GM12872 (cell line): ENCODE results near the gene FAM149A.

ENCODE experiments used
- TF ChIP-seq, protein P1 (sequence below): IDR thresholded peaks from 3 replicates; pipeline ENCODE4 v1.5.1; 2011; ENCODE audit warnings: low read depth, mild to moderate bottlenecking, low read length, moderate library complexity; ENCODE audit not compliant: insufficient read depth

FAM149A gene

GRCh38 chr4:186196063-186196462, 91.6 kb downstream of the FAM149A start:
- TF ChIP-seq, protein P1, sequence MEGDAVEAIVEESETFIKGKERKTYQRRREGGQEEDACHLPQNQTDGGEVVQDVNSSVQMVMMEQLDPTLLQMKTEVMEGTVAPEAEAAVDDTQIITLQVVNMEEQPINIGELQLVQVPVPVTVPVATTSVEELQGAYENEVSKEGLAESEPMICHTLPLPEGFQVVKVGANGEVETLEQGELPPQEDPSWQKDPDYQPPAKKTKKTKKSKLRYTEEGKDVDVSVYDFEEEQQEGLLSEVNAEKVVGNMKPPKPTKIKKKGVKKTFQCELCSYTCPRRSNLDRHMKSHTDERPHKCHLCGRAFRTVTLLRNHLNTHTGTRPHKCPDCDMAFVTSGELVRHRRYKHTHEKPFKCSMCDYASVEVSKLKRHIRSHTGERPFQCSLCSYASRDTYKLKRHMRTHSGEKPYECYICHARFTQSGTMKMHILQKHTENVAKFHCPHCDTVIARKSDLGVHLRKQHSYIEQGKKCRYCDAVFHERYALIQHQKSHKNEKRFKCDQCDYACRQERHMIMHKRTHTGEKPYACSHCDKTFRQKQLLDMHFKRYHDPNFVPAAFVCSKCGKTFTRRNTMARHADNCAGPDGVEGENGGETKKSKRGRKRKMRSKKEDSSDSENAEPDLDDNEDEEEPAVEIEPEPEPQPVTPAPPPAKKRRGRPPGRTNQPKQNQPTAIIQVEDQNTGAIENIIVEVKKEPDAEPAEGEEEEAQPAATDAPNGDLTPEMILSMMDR = no peak

GRCh38 chr4:186200516-186200915, 96.0 kb downstream of the FAM149A start:
- TF ChIP-seq, protein P1 = no peak

DNA sequence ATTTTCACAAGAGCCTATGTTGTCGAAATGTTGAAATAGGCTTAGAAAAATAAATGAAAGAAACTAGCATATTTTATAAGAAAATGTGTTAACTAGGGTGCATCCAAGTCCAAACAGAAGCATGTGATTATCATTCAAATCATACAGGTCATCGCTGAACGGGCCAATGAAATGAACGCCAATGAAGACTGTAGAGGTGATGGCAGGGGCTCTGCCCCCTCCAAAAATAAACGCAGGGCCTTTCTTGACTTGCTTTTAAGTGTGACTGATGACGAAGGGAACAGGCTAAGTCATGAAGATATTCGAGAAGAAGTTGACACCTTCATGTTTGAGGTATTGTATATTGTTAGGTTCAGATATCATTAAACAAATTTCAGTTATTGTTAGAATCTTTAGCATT, 96.5 kb downstream of the FAM149A start:
- TF ChIP-seq, protein P1 = no peak

GRCh38 chr4:186201535-186202230, 97.2 kb downstream of the FAM149A start:
- TF ChIP-seq, protein P1 = no peak

DNA sequence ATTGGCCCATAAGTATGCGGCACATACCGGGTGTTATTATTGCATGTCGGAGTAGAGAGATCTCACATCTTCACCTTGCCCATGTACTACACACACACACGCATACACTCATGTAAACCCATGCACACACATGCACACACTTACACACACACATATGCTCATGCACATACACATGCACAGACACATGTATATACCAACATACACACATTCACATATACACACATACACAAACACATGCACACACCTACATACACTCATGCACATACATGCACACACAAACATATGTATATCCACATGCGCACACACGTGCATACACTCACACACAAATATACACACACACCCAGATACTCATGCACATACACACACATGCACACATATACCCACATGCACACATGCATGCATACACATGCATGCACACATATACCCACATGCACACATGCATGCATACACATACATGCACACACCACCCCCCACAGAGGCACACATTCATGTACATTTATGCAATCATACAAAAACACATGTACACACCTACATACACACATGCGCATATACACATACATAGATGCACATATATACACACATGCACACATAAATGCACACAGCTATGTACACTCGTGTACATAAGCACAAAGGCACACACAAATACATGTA, 98.1 kb downstream of the FAM149A start:
- TF ChIP-seq, protein P1 = no peak

GRCh38 chr4:186203406-186203805, 98.9 kb downstream of the FAM149A start:
- TF ChIP-seq, protein P1 = no peak

- TF ChIP-seq, protein P1 = no peak
Observed at GRCh38 chr4:186204103-186204559, 99.6 kb downstream of the FAM149A start.
